ENCODE data around the gene LARGE1.

- TF ChIP-seq CTCF (IDR thresholded peaks at IDR 0.05; ENCODE audit: poor library complexity) = no peak
- TF ChIP-seq EZH2 (IDR thresholded peaks at IDR 0.05; ENCODE audit: borderline replicate concordance) = no peak
Observed at GRCh38 chr22:33758961-33759360, 161.3 kb downstream of the LARGE1 start.

Data from hepatocyte (in vitro differentiated cells).